GM12878 (cell line): Measurements from ENCODE around the gene SPCS2. TPM values are rescaled to one million over a fixed set of nuclear protein-coding genes. Genes with fewer than 3 reads are reported as not detected.

Source experiments
- ATAC-seq: fragments of 200-7000 bp; cut with Tn5 transposase; 3 replicates; pipeline ENCODE4 v1.9.1; 2020; ENCODE audit warnings: mild to moderate bottlenecking, moderate library complexity
- BruUV-seq: library from RNA; stranded (reverse); fragments of 400-500 nt; replicated peaks from 2 replicates; lab custom pipeline; 2021; lab: Mats Ljungman, UMichigan
- CTCF ChIA-PET: fragments of 300-600 bp; sonication (Branson Sonifier 250); formaldehyde crosslinking; extraction: SDS; loops from one replicate; lab custom pipeline; 2021; ENCODE audit warnings: inconsistent platforms; lab: Yijun Ruan, JAX
- POLR2A ChIA-PET: fragments of 350-600 bp; formaldehyde crosslinking; extraction: SDS; loops from one replicate; lab custom pipeline; 2021; ENCODE audit warnings: inconsistent platforms; lab: Charles Lee
- RAD21 ChIA-PET: fragments of 300-600 bp; sonication (Branson Sonifier 250); formaldehyde crosslinking; loops from one replicate; lab custom pipeline; 2023; ENCODE audit warnings: antibody characterized with exemption; ENCODE audit not compliant: unreplicated experiment; lab: Charles Lee
- SMC1A ChIA-PET: fragments of 300-600 bp; sonication (Branson Sonifier 250); formaldehyde crosslinking; loops from one replicate; lab custom pipeline; 2023; ENCODE audit not compliant: unreplicated experiment, uncharacterized antibody; lab: Charles Lee
- DNase-seq: peaks from one replicate; pipeline ENCODE4 v3.0.0-alpha.2; 2011; ENCODE audit warnings: low read depth, low spot score
- FAIRE-seq: peaks from 3 replicates; lab custom pipeline; 2011; peaks lifted over from hg19 to GRCh38; lab: Jason Lieb, UNC
- H2AFZ ChIP-seq: 2 replicates; pipeline ENCODE4 v1.6.0; 2011; ENCODE audit warnings: low read depth, low read length, control low read depth; ENCODE audit not compliant: control insufficient read depth
- H3K27ac ChIP-seq: 2 replicates; pipeline ENCODE4 v1.5.1; 2011; ENCODE audit warnings: control low read depth; ENCODE audit not compliant: control insufficient read depth, insufficient read depth
- H3K27me3 ChIP-seq, 2 experiments: replicated peaks in 1 of 2; 2 replicates each; pipeline versions ENCODE4 v1.6.0 to v1.6.1; 2011; ENCODE audit warnings: low read length in 1 of 2; ENCODE audit not compliant: control insufficient read depth in 2 of 2, insufficient read depth in 2 of 2
- H3K36me3 ChIP-seq, 2 experiments: 2 replicates each; pipeline ENCODE4 v1.5.1; 2011; ENCODE audit warnings: low read length in 1 of 2; ENCODE audit not compliant: control insufficient read depth in 2 of 2, insufficient read depth in 2 of 2
- H3K4me1 ChIP-seq: 2 replicates; pipeline ENCODE4 v1.6.1; 2011; ENCODE audit warnings: mild to moderate bottlenecking, low read length, moderate library complexity, mixed read lengths; ENCODE audit not compliant: control insufficient read depth, insufficient read depth
- H3K4me2 ChIP-seq: 2 replicates; pipeline ENCODE4 v1.6.0; 2011; ENCODE audit warnings: control low read depth; ENCODE audit not compliant: control insufficient read depth, insufficient read depth
- H3K4me3 ChIP-seq: fragments of 200-600 bp; sonication (generic); 2 replicates; pipeline ENCODE4 v1.5.1; 2016
- H3K79me2 ChIP-seq: 2 replicates; pipeline ENCODE4 v1.6.0; 2011; ENCODE audit warnings: low read length; ENCODE audit not compliant: control insufficient read depth, insufficient read depth
- H3K9ac ChIP-seq: 2 replicates; pipeline ENCODE4 v1.8.0; 2011; ENCODE audit warnings: low read length, control low read depth, mixed read lengths; ENCODE audit not compliant: control insufficient read depth, insufficient read depth
- H3K9me3 ChIP-seq: replicated peaks from 3 replicates; pipeline ENCODE4 v1.5.1; 2011; ENCODE audit warnings: mild to moderate bottlenecking, low read length; ENCODE audit not compliant: control insufficient read depth, insufficient read depth
- H4K20me1 ChIP-seq: 2 replicates; pipeline ENCODE4 v1.6.0; 2011; ENCODE audit not compliant: control insufficient read depth, insufficient read depth
- CREB1 ChIP-seq: IDR thresholded peaks from 2 replicates; pipeline ENCODE4 v1.6.1; 2012; ENCODE audit warnings: low read depth, mild to moderate bottlenecking, inconsistent platforms
- EED ChIP-seq: sonication (generic); IDR thresholded peaks from 2 replicates; pipeline ENCODE4 v1.6.1; 2016; ENCODE audit warnings: antibody characterized with exemption, low read depth
- NFYA ChIP-seq: IDR thresholded peaks from 2 replicates; pipeline ENCODE4 v1.6.1; 2011; ENCODE audit warnings: low read depth, mild to moderate bottlenecking, low read length, improper control_type of control experiment, borderline replicate concordance
- RELA ChIP-seq: fragments of 450-650 bp; IDR thresholded peaks from 2 replicates; pipeline ENCODE4 v1.8.0; 2014; ENCODE audit warnings: borderline replicate concordance; ENCODE audit not compliant: partially characterized antibody
- WGBS: methylation state at CpG from one replicate; pipeline ENCODE4 v1.1.6; 2016; ENCODE audit warnings: low lambda C conversion rate; ENCODE audit not compliant: insufficient replicate concordance, insufficient coverage; ENCODE audit errors: missing lambda C conversion rate; 5-methylcytosine and 5-hydroxymethylcytosine counted together
- in situ Hi-C: fragments of 300-500 bp; cut with MboI; formaldehyde crosslinking; loops from 9 replicates; pipeline ENCODE4 v1.14.3; 2018; ENCODE audit warnings: mixed read lengths
- intact Hi-C: fragments of 100-400 bp; cut with micrococcal nuclease; formaldehyde crosslinking; loops from one replicate; pipeline ENCODE4 v1.14.2; 2022; ENCODE audit not compliant: unreplicated experiment
- polyA plus RNA-seq, 11 experiments: library from polyadenylated mRNA; depleted of rRNA in 4 of 11; unstranded in 6 of 11; stranded (reverse) in 5 of 11; fragments of >200 nt; fragmentation: Nextera tagmentation in 4 of 11; fragmentation: Illumina TruSeq in 1 of 11; extraction: Ambion mirVana in 4 of 11; extraction: Trizol in 1 of 11; gene quantifications; 1 replicate in 1 of 11; 2 replicates in 10 of 11; pipeline versions ENCODE4 v1.2.1 to v1.2.3, GENCODE V29; 2011 to 2016; ENCODE audit warnings: inconsistent platforms in 2 of 11, missing spikeins in 2 of 11, low read depth in 1 of 11
- total RNA-seq, 4 experiments: library from RNA; depleted of rRNA in 3 of 4; stranded (reverse); fragments of >200 nt in 3 of 4; fragmentation: Illumina TruSeq in 1 of 4; extraction: Trizol in 1 of 4; gene quantifications; 2 replicates each; pipeline versions ENCODE4 v1.2.1 to v1.2.3, GENCODE V29; 2013 to 2021

SPCS2 gene
- total and polyA plus RNA-seq, 10 of the 15 experiments (the other 5 are each of a cell fraction or from before 2014, with no cell fraction given), result 40.7 to 661 (median 192) TPM

- FAIRE-seq (no peak), DNase-seq (no peak), ATAC-seq (no peak)
- Histone ChIP-seq H3K4me2 (no peak overlapping the region), H3K36me3 (no peaks in the 10 kb centered on the region), H3K79me2 (no peaks in the 10 kb centered on the region), H3K4me3 (no peak overlapping the region), H3K9me3 (no peaks in the 10 kb centered on the region), H3K9ac (no peak overlapping the region), H4K20me1 (no peaks in the 10 kb centered on the region), H2AFZ (no peak overlapping the region), H3K27me3 (no peaks in the 10 kb centered on the region), H3K27ac (no peak overlapping the region), H3K4me1 (no peaks in the 10 kb centered on the region)
- no TSS peak for BruUV-seq
- in situ Hi-C loops (loop anchor here (5.0 kb wide), 3 partner anchors 92 to 223 kb away; no protein-coding TSS in a partner anchor), intact Hi-C loops (no loop called here)
- POLR2A ChIA-PET, result no interaction called here
- CTCF ChIA-PET, result interaction anchor here (0.6 to 7.7 kb wide), 12 partner anchors 10 to 224 kb away, joined by 3 to 136 read pairs (median 4); no protein-coding TSS in a partner anchor
- SMC1A ChIA-PET, result interaction anchor here (0.9 to 1.9 kb wide), 6 partner anchors 41 to 180 kb away, joined by 3 to 6 read pairs (median 5); no protein-coding TSS in a partner anchor
- RAD21 ChIA-PET, result interaction anchor here (0.5 to 5.4 kb wide), 3 partner anchors 116 to 181 kb away, joined by 3 to 88 read pairs (median 3); no protein-coding TSS in a partner anchor
- no peak for TF ChIP-seq EED
- no peak for TF ChIP-seq RELA
- no peak for TF ChIP-seq CREB1
- 69% methylated on average over 1 of the region's 1 CpG for WGBS
Observed at GRCh38 chr11:75024764-75025211, 75.7 kb downstream of the SPCS2 start.

- Histone ChIP-seq H3K79me2 (no peaks in the 10 kb centered on the region), H4K20me1 (no peaks in the 10 kb centered on the region), H3K4me3 (no peak overlapping the region), H3K36me3 (no peaks in the 10 kb centered on the region), H3K4me1 (no peaks in the 10 kb centered on the region), H3K9ac (no peak overlapping the region), H3K4me2 (no peak overlapping the region), H3K9me3 (no peaks in the 10 kb centered on the region), H3K27me3 (no peaks in the 10 kb centered on the region), H2AFZ (no peak overlapping the region), H3K27ac (no peak overlapping the region)
- intact Hi-C loops (no loop called here), in situ Hi-C loops (loop anchor here (5.0 kb wide), 1 partner anchor 93 kb away; no protein-coding TSS in a partner anchor)
- no peak for TF ChIP-seq NFYA
- no peak for ATAC-seq
- DNase-seq, result no peak
- POLR2A ChIA-PET, result no interaction called here
- SMC1A ChIA-PET, result interaction anchor here (1.0 to 1.9 kb wide), 4 partner anchors 40 to 179 kb away, joined by 3 to 6 read pairs (median 4); no protein-coding TSS in a partner anchor
- CTCF ChIA-PET, result interaction anchor here (1.1 to 7.7 kb wide), 11 partner anchors 10 to 223 kb away, joined by 3 to 136 read pairs (median 4); no protein-coding TSS in a partner anchor
- no TSS peak for BruUV-seq
- no peak for FAIRE-seq
- 100% methylated on average over 1 of the region's 1 CpG for WGBS
- RAD21 ChIA-PET, result interaction anchor here (0.9 to 5.4 kb wide), 2 partner anchors 115 to 180 kb away, joined by 3 to 88 read pairs; no protein-coding TSS in a partner anchor
Observed at GRCh38 chr11:75025561-75025960, 76.5 kb downstream of the SPCS2 start.
